H9 (cell line): Measurements from ENCODE around the gene LARGE1. TPM values are rescaled to one million over a fixed set of nuclear protein-coding genes. Genes with fewer than 3 reads are reported as not detected.

Experiments
- DNase-seq: peaks from one replicate; pipeline ENCODE4 v3.0.0-alpha.2; 2017
- H2AFZ ChIP-seq: one replicate; pipeline ENCODE4 v1.6.1; 2013; ENCODE audit warnings: mild to moderate bottlenecking, low read length, control low read depth, moderate library complexity
- H2AK5ac ChIP-seq: 2 replicates; pipeline ENCODE4 v1.6.1; 2013; ENCODE audit warnings: low read length, control low read depth, mixed read lengths; ENCODE audit not compliant: insufficient read length
- H2BK120ac ChIP-seq: one replicate; pipeline ENCODE4 v1.6.1; 2013; ENCODE audit warnings: low read depth, mild to moderate bottlenecking, low read length, control low read depth, inconsistent platforms; ENCODE audit not compliant: poor library complexity, severe bottlenecking
- H2BK12ac ChIP-seq: 2 replicates; pipeline ENCODE4 v1.6.1; 2013; ENCODE audit warnings: low read length, control low read depth, mixed read lengths, low read depth; ENCODE audit not compliant: insufficient read length
- H2BK15ac ChIP-seq: 2 replicates; pipeline ENCODE4 v1.6.1; 2013; ENCODE audit warnings: low read depth, low read length, control low read depth
- H2BK20ac ChIP-seq: one replicate; pipeline ENCODE4 v1.6.1; 2013; ENCODE audit warnings: low read depth, mild to moderate bottlenecking, low read length, control low read depth, inconsistent platforms; ENCODE audit not compliant: poor library complexity, severe bottlenecking
- H2BK5ac ChIP-seq: 2 replicates; pipeline ENCODE4 v1.6.1; 2013; ENCODE audit warnings: low read length, control low read depth, mixed read lengths; ENCODE audit not compliant: insufficient read length
- H3K14ac ChIP-seq: 2 replicates; pipeline ENCODE4 v1.6.1; 2013; ENCODE audit warnings: low read length, control low read depth; ENCODE audit not compliant: insufficient read depth
- H3K18ac ChIP-seq: 2 replicates; pipeline ENCODE4 v1.6.1; 2013; ENCODE audit warnings: low read depth, mild to moderate bottlenecking, mixed read lengths, low read length, control low read depth; ENCODE audit not compliant: insufficient read length
- H3K23ac ChIP-seq: 2 replicates; pipeline ENCODE4 v1.6.1; 2013; ENCODE audit warnings: low read length, control low read depth, mixed read lengths, low read depth; ENCODE audit not compliant: insufficient read length
- H3K23me2 ChIP-seq: 2 replicates; pipeline ENCODE4 v1.6.1; 2013; ENCODE audit warnings: low read depth, mild to moderate bottlenecking, mixed read lengths, low read length, control low read depth; ENCODE audit not compliant: insufficient read length, poor library complexity, severe bottlenecking
- H3K27ac ChIP-seq: 2 replicates; pipeline ENCODE4 v1.5.1; 2013; ENCODE audit warnings: low read length, control low read depth, mixed read lengths, low read depth; ENCODE audit not compliant: insufficient read length
- H3K27me3 ChIP-seq: 2 replicates; pipeline ENCODE4 v1.6.1; 2013; ENCODE audit warnings: low read length, control low read depth, inconsistent platforms; ENCODE audit not compliant: insufficient read depth
- H3K4ac ChIP-seq: 2 replicates; pipeline ENCODE4 v1.6.1; 2013; ENCODE audit warnings: low read depth, mild to moderate bottlenecking, control low read depth, inconsistent platforms, low read length, moderate library complexity
- H3K4me1 ChIP-seq: 2 replicates; pipeline ENCODE4 v1.6.1; 2013; ENCODE audit warnings: low read length, control low read depth, inconsistent platforms; ENCODE audit not compliant: insufficient read depth
- H3K4me2 ChIP-seq: 2 replicates; pipeline ENCODE4 v1.6.1; 2013; ENCODE audit warnings: low read length, control low read depth, mixed read lengths; ENCODE audit not compliant: insufficient read length, insufficient read depth
- H3K56ac ChIP-seq: 2 replicates; pipeline ENCODE4 v1.6.1; 2013; ENCODE audit warnings: low read depth, mild to moderate bottlenecking, mixed read lengths, low read length, control low read depth; ENCODE audit not compliant: insufficient read length
- H3K79me1 ChIP-seq: 2 replicates; pipeline ENCODE4 v1.6.1; 2013; ENCODE audit warnings: low read depth, mild to moderate bottlenecking, moderate library complexity, low read length, control low read depth, inconsistent platforms; ENCODE audit not compliant: insufficient read depth, poor library complexity, severe bottlenecking
- H3K79me2 ChIP-seq: 2 replicates; pipeline ENCODE4 v1.6.1; 2013; ENCODE audit warnings: low read length, control low read depth, inconsistent platforms; ENCODE audit not compliant: insufficient read depth
- H3K9ac ChIP-seq: 2 replicates; pipeline ENCODE4 v1.6.1; 2013; ENCODE audit warnings: low read length, control low read depth, mixed read lengths; ENCODE audit not compliant: insufficient read length; ENCODE audit errors: extremely low read depth
- H3K9me3 ChIP-seq: one replicate; pipeline ENCODE4 v1.6.1; 2013; ENCODE audit warnings: low read depth, low read length, inconsistent platforms; ENCODE audit not compliant: control insufficient read depth
- H3T11ph ChIP-seq: one replicate; pipeline ENCODE4 v1.6.1; 2013; ENCODE audit warnings: mild to moderate bottlenecking, low read length, control low read depth, inconsistent platforms
- H4K20me1 ChIP-seq: one replicate; pipeline ENCODE4 v1.6.1; 2013; ENCODE audit not compliant: control insufficient read depth, insufficient read length, insufficient read depth
- H4K5ac ChIP-seq: 2 replicates; pipeline ENCODE4 v1.6.1; 2013; ENCODE audit warnings: low read depth, mild to moderate bottlenecking, mixed read lengths, low read length, control low read depth; ENCODE audit not compliant: insufficient read length
- H4K8ac ChIP-seq: replicated peaks from 2 replicates; pipeline ENCODE4 v1.6.1; 2013; ENCODE audit warnings: low read length, control low read depth, mixed read lengths, low read depth; ENCODE audit not compliant: insufficient read length
- H4K91ac ChIP-seq: 2 replicates; pipeline ENCODE4 v1.6.1; 2013; ENCODE audit warnings: low read depth, mild to moderate bottlenecking, moderate library complexity, mixed read lengths, low read length, control low read depth; ENCODE audit not compliant: insufficient read length
- H3K27ac Mint-ChIP-seq, 3 experiments: 2 replicates in 2 of 3; 3 replicates in 1 of 3; pipeline ENCODE4 v1.8.0; 2020 to 2021; ENCODE audit warnings: mixed read lengths in 3 of 3, mild to moderate bottlenecking in 1 of 3, moderate library complexity in 1 of 3
- H3K27me3 Mint-ChIP-seq: 2 replicates; pipeline ENCODE4 v1.8.0; 2021; ENCODE audit warnings: low read depth, mild to moderate bottlenecking, moderate library complexity, mixed read lengths
- H3K36me3 Mint-ChIP-seq, 3 experiments: 2 replicates in 2 of 3; 3 replicates in 1 of 3; pipeline ENCODE4 v1.8.0; 2020 to 2021; ENCODE audit warnings: low read depth in 3 of 3, mixed read lengths in 3 of 3; ENCODE audit not compliant: insufficient read depth in 1 of 3
- H3K4me1 Mint-ChIP-seq, 2 experiments: 2 replicates each; pipeline ENCODE4 v1.8.0; 2020; ENCODE audit warnings: mixed read lengths in 2 of 2
- H3K4me3 Mint-ChIP-seq, 2 experiments: 2 replicates in 1 of 2; 3 replicates in 1 of 2; pipeline ENCODE4 v1.8.0; 2020 to 2021; ENCODE audit warnings: mild to moderate bottlenecking in 2 of 2, mixed read lengths in 2 of 2, moderate library complexity in 1 of 2
- H3K9me3 Mint-ChIP-seq, 2 experiments: 2 replicates in 1 of 2; 3 replicates in 1 of 2; pipeline ENCODE4 v1.8.0; 2020; ENCODE audit warnings: mild to moderate bottlenecking in 2 of 2, mixed read lengths in 2 of 2, moderate library complexity in 1 of 2
- WGBS: extraction: QIAGEN DNeasy Blood & Tissue Kit; methylation state at CpG from one replicate; pipeline ENCODE4 v1.1.7; 2013; ENCODE audit warnings: missing lambda C conversion rate, low lambda C conversion rate, mixed read lengths; ENCODE audit not compliant: insufficient read length; ENCODE audit errors: extremely low coverage; 5-methylcytosine and 5-hydroxymethylcytosine counted together
- total RNA-seq: library from RNA; stranded (reverse); gene quantifications from 2 replicates; pipeline ENCODE4 v1.2.1, GENCODE V29; 2021
- TF ChIP-seq, protein P1 (sequence below): fragments of 200-600 bp; sonication (generic); conservative IDR thresholded peaks from 3 replicates; pipeline ENCODE4 v1.8.0; 2021; ENCODE audit warnings: antibody characterized with exemption, mild to moderate bottlenecking

LARGE1 gene
- total RNA-seq, 1 experiment from 2014 or later, result 43.5 TPM

DNA sequence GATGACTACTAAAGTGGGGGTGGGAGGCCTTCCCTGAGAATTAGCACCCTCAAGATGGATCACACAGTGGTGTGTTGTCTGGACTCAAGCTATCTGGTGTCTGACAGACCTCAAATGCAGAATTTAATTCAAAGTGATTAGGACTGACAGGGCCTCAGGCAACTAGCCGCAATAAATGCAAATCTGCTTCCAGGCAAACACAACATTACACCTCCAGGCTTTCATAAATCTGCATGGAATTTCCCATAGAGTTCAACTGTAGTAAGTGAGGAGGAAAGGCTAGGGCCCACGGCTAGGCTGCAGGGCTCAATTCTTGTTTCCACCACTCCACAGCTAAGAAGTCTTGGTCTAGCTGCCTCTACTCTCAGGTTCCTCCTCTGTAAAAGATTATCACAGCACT is 331.4 kb downstream of the LARGE1 start:
- Histone ChIP-seq H3K79me1 (no peaks in the 10 kb centered on the region), H2BK12ac (no peak overlapping the region), H3T11ph (no peak overlapping the region), H2AFZ (no peak overlapping the region), H2BK15ac (no peak overlapping the region), H3K23ac (no peak overlapping the region), H3K18ac (no peak overlapping the region), H4K20me1 (no peaks in the 10 kb centered on the region), H4K5ac (no peak overlapping the region), H3K4me2 (no peak overlapping the region), H3K23me2 (no peaks in the 10 kb centered on the region), H3K4me1 (no peaks in the 10 kb centered on the region; the same call in 1 of the 2 replicates), H4K8ac (no peak overlapping the region), H3K27ac (no peak overlapping the region), H3K9ac (no peak overlapping the region), H2AK5ac (no peak overlapping the region), H3K79me2 (no peaks in the 10 kb centered on the region), H3K9me3 (no peaks in the 10 kb centered on the region), H2BK5ac (no peak overlapping the region), H4K91ac (no peak overlapping the region), H2BK120ac (no peak overlapping the region), H3K14ac (no peak overlapping the region), H3K56ac (no peak overlapping the region), H2BK20ac (no peak overlapping the region), H3K4ac (no peak overlapping the region), H3K27me3 (no peaks in the 10 kb centered on the region)
- Mint-ChIP-seq H3K27me3 (peaks cover 2% of the 10 kb centered on the region; the same call in 1 of the 2 replicates), H3K27ac (no peak overlapping the region; a peak in 1 of 7 replicates), H3K36me3 (peaks cover 0 to 3% (median 0%) of the 10 kb centered on the region in 3 experiments; a peak in 1 of 7 replicates), H3K9me3 (no peaks in the 10 kb centered on the region), H3K4me1 (peaks cover 11 to 14% of the 10 kb centered on the region in 2 experiments), H3K4me3 (no peak overlapping the region)
- no peak for DNase-seq
- TF ChIP-seq, protein P1, sequence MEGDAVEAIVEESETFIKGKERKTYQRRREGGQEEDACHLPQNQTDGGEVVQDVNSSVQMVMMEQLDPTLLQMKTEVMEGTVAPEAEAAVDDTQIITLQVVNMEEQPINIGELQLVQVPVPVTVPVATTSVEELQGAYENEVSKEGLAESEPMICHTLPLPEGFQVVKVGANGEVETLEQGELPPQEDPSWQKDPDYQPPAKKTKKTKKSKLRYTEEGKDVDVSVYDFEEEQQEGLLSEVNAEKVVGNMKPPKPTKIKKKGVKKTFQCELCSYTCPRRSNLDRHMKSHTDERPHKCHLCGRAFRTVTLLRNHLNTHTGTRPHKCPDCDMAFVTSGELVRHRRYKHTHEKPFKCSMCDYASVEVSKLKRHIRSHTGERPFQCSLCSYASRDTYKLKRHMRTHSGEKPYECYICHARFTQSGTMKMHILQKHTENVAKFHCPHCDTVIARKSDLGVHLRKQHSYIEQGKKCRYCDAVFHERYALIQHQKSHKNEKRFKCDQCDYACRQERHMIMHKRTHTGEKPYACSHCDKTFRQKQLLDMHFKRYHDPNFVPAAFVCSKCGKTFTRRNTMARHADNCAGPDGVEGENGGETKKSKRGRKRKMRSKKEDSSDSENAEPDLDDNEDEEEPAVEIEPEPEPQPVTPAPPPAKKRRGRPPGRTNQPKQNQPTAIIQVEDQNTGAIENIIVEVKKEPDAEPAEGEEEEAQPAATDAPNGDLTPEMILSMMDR, result no peak
- no CpG with 5 or more reads among the region's 2 CpGs for WGBS
